H9 (cell line): Measurements from ENCODE around the gene HOXA9. TPM values are rescaled to one million over a fixed set of nuclear protein-coding genes. Genes with fewer than 3 reads are reported as not detected.

ENCODE experiments used
- DNase-seq: peaks from one replicate; pipeline ENCODE4 v3.0.0-alpha.2; 2017
- H2AFZ ChIP-seq: one replicate; pipeline ENCODE4 v1.6.1; 2013; ENCODE audit warnings: mild to moderate bottlenecking, low read length, control low read depth, moderate library complexity
- H2AK5ac ChIP-seq: 2 replicates; pipeline ENCODE4 v1.6.1; 2013; ENCODE audit warnings: low read length, control low read depth, mixed read lengths; ENCODE audit not compliant: insufficient read length
- H2BK120ac ChIP-seq: one replicate; pipeline ENCODE4 v1.6.1; 2013; ENCODE audit warnings: low read depth, mild to moderate bottlenecking, low read length, control low read depth, inconsistent platforms; ENCODE audit not compliant: poor library complexity, severe bottlenecking
- H2BK12ac ChIP-seq: 2 replicates; pipeline ENCODE4 v1.6.1; 2013; ENCODE audit warnings: low read length, control low read depth, mixed read lengths, low read depth; ENCODE audit not compliant: insufficient read length
- H2BK15ac ChIP-seq: 2 replicates; pipeline ENCODE4 v1.6.1; 2013; ENCODE audit warnings: low read depth, low read length, control low read depth
- H2BK20ac ChIP-seq: one replicate; pipeline ENCODE4 v1.6.1; 2013; ENCODE audit warnings: low read depth, mild to moderate bottlenecking, low read length, control low read depth, inconsistent platforms; ENCODE audit not compliant: poor library complexity, severe bottlenecking
- H2BK5ac ChIP-seq: 2 replicates; pipeline ENCODE4 v1.6.1; 2013; ENCODE audit warnings: low read length, control low read depth, mixed read lengths; ENCODE audit not compliant: insufficient read length
- H3K14ac ChIP-seq: 2 replicates; pipeline ENCODE4 v1.6.1; 2013; ENCODE audit warnings: low read length, control low read depth; ENCODE audit not compliant: insufficient read depth
- H3K18ac ChIP-seq: 2 replicates; pipeline ENCODE4 v1.6.1; 2013; ENCODE audit warnings: low read depth, mild to moderate bottlenecking, mixed read lengths, low read length, control low read depth; ENCODE audit not compliant: insufficient read length
- H3K23ac ChIP-seq: 2 replicates; pipeline ENCODE4 v1.6.1; 2013; ENCODE audit warnings: low read length, control low read depth, mixed read lengths, low read depth; ENCODE audit not compliant: insufficient read length
- H3K23me2 ChIP-seq: 2 replicates; pipeline ENCODE4 v1.6.1; 2013; ENCODE audit warnings: low read depth, mild to moderate bottlenecking, mixed read lengths, low read length, control low read depth; ENCODE audit not compliant: insufficient read length, poor library complexity, severe bottlenecking
- H3K27ac ChIP-seq: 2 replicates; pipeline ENCODE4 v1.5.1; 2013; ENCODE audit warnings: low read length, control low read depth, mixed read lengths, low read depth; ENCODE audit not compliant: insufficient read length
- H3K27me3 ChIP-seq: 2 replicates; pipeline ENCODE4 v1.6.1; 2013; ENCODE audit warnings: low read length, control low read depth, inconsistent platforms; ENCODE audit not compliant: insufficient read depth
- H3K4ac ChIP-seq: 2 replicates; pipeline ENCODE4 v1.6.1; 2013; ENCODE audit warnings: low read depth, mild to moderate bottlenecking, control low read depth, inconsistent platforms, low read length, moderate library complexity
- H3K4me1 ChIP-seq: 2 replicates; pipeline ENCODE4 v1.6.1; 2013; ENCODE audit warnings: low read length, control low read depth, inconsistent platforms; ENCODE audit not compliant: insufficient read depth
- H3K4me2 ChIP-seq: 2 replicates; pipeline ENCODE4 v1.6.1; 2013; ENCODE audit warnings: low read length, control low read depth, mixed read lengths; ENCODE audit not compliant: insufficient read length, insufficient read depth
- H3K56ac ChIP-seq: 2 replicates; pipeline ENCODE4 v1.6.1; 2013; ENCODE audit warnings: low read depth, mild to moderate bottlenecking, mixed read lengths, low read length, control low read depth; ENCODE audit not compliant: insufficient read length
- H3K79me1 ChIP-seq: 2 replicates; pipeline ENCODE4 v1.6.1; 2013; ENCODE audit warnings: low read depth, mild to moderate bottlenecking, moderate library complexity, low read length, control low read depth, inconsistent platforms; ENCODE audit not compliant: insufficient read depth, poor library complexity, severe bottlenecking
- H3K79me2 ChIP-seq: 2 replicates; pipeline ENCODE4 v1.6.1; 2013; ENCODE audit warnings: low read length, control low read depth, inconsistent platforms; ENCODE audit not compliant: insufficient read depth
- H3K9ac ChIP-seq: 2 replicates; pipeline ENCODE4 v1.6.1; 2013; ENCODE audit warnings: low read length, control low read depth, mixed read lengths; ENCODE audit not compliant: insufficient read length; ENCODE audit errors: extremely low read depth
- H3K9me3 ChIP-seq: one replicate; pipeline ENCODE4 v1.6.1; 2013; ENCODE audit warnings: low read depth, low read length, inconsistent platforms; ENCODE audit not compliant: control insufficient read depth
- H3T11ph ChIP-seq: one replicate; pipeline ENCODE4 v1.6.1; 2013; ENCODE audit warnings: mild to moderate bottlenecking, low read length, control low read depth, inconsistent platforms
- H4K20me1 ChIP-seq: one replicate; pipeline ENCODE4 v1.6.1; 2013; ENCODE audit not compliant: control insufficient read depth, insufficient read length, insufficient read depth
- H4K5ac ChIP-seq: 2 replicates; pipeline ENCODE4 v1.6.1; 2013; ENCODE audit warnings: low read depth, mild to moderate bottlenecking, mixed read lengths, low read length, control low read depth; ENCODE audit not compliant: insufficient read length
- H4K8ac ChIP-seq: replicated peaks from 2 replicates; pipeline ENCODE4 v1.6.1; 2013; ENCODE audit warnings: low read length, control low read depth, mixed read lengths, low read depth; ENCODE audit not compliant: insufficient read length
- H4K91ac ChIP-seq: 2 replicates; pipeline ENCODE4 v1.6.1; 2013; ENCODE audit warnings: low read depth, mild to moderate bottlenecking, moderate library complexity, mixed read lengths, low read length, control low read depth; ENCODE audit not compliant: insufficient read length
- H3K27ac Mint-ChIP-seq, 3 experiments: 2 replicates in 2 of 3; 3 replicates in 1 of 3; pipeline ENCODE4 v1.8.0; 2020 to 2021; ENCODE audit warnings: mixed read lengths in 3 of 3, mild to moderate bottlenecking in 1 of 3, moderate library complexity in 1 of 3
- H3K27me3 Mint-ChIP-seq: 2 replicates; pipeline ENCODE4 v1.8.0; 2021; ENCODE audit warnings: low read depth, mild to moderate bottlenecking, moderate library complexity, mixed read lengths
- H3K36me3 Mint-ChIP-seq, 3 experiments: 2 replicates in 2 of 3; 3 replicates in 1 of 3; pipeline ENCODE4 v1.8.0; 2020 to 2021; ENCODE audit warnings: low read depth in 3 of 3, mixed read lengths in 3 of 3; ENCODE audit not compliant: insufficient read depth in 1 of 3
- H3K4me1 Mint-ChIP-seq, 2 experiments: 2 replicates each; pipeline ENCODE4 v1.8.0; 2020; ENCODE audit warnings: mixed read lengths in 2 of 2
- H3K4me3 Mint-ChIP-seq, 2 experiments: 2 replicates in 1 of 2; 3 replicates in 1 of 2; pipeline ENCODE4 v1.8.0; 2020 to 2021; ENCODE audit warnings: mild to moderate bottlenecking in 2 of 2, mixed read lengths in 2 of 2, moderate library complexity in 1 of 2
- H3K9me3 Mint-ChIP-seq, 2 experiments: 2 replicates in 1 of 2; 3 replicates in 1 of 2; pipeline ENCODE4 v1.8.0; 2020; ENCODE audit warnings: mild to moderate bottlenecking in 2 of 2, mixed read lengths in 2 of 2, moderate library complexity in 1 of 2
- CTCF ChIP-seq: fragments of 200-600 bp; sonication (generic); conservative IDR thresholded peaks from 3 replicates; pipeline ENCODE4 v1.8.0; 2021; ENCODE audit warnings: antibody characterized with exemption, mild to moderate bottlenecking
- whole genome bisulfite sequencing: extraction: QIAGEN DNeasy Blood & Tissue Kit; methylation state at CpG from one replicate; pipeline ENCODE4 v1.1.7; 2013; ENCODE audit warnings: missing lambda C conversion rate, low lambda C conversion rate, mixed read lengths; ENCODE audit not compliant: insufficient read length; ENCODE audit errors: extremely low coverage; 5-methylcytosine and 5-hydroxymethylcytosine counted together
- total RNA-seq: library from RNA; stranded (reverse); gene quantifications from 2 replicates; pipeline ENCODE4 v1.2.1, GENCODE V29; 2021

The HOXA9 gene
- total RNA-seq, 1 experiment from 2014 or later: not detected

- no peak overlapping the region for H3T11ph ChIP-seq
- H3K23me2 ChIP-seq: peaks cover 9% of the 10 kb centered on the region
- H3K79me1 ChIP-seq: no peaks in the 10 kb centered on the region
- peaks cover 10 to 28% of the 10 kb centered on the region in 2 experiments for H3K4me1 Mint-ChIP-seq
- no peaks in the 10 kb centered on the region for H3K79me2 ChIP-seq
- H4K8ac ChIP-seq: no peak overlapping the region
- no peaks in the 10 kb centered on the region; a peak in 3 of 7 replicates for H3K36me3 Mint-ChIP-seq
- H3K9me3 ChIP-seq: no peaks in the 10 kb centered on the region
- H3K18ac ChIP-seq: no peak overlapping the region
- no peak overlapping the region for H3K4ac ChIP-seq
- H3K23ac ChIP-seq: no peak overlapping the region
- no peak overlapping the region for H3K4me2 ChIP-seq
- TF ChIP-seq CTCF: no peak
- no peak overlapping the region for H2AK5ac ChIP-seq
- no peak overlapping the region for H4K91ac ChIP-seq
- no peak overlapping the region for H2BK12ac ChIP-seq
- no peak overlapping the region for H3K14ac ChIP-seq
- peaks cover 17 to 22% of the 10 kb centered on the region in 2 experiments for H3K9me3 Mint-ChIP-seq
- no peaks in the 10 kb centered on the region for H3K4me1 ChIP-seq
- DNase-seq: no peak
- no peak overlapping the region for H2BK5ac ChIP-seq
- H4K5ac ChIP-seq: no peak overlapping the region
- H3K56ac ChIP-seq: no peak overlapping the region
- H3K4me3 Mint-ChIP-seq: peak overlapping the region in 1 of 2 experiments; percentile 66; a peak in 2 of 5 replicates
- no peak overlapping the region for H2AFZ ChIP-seq
- no peaks in the 10 kb centered on the region for H4K20me1 ChIP-seq
- WGBS: no CpG with 5 or more reads among the region's 28 CpGs
- H2BK15ac ChIP-seq: no peak overlapping the region
- peaks cover 100% of the 10 kb centered on the region for H3K27me3 Mint-ChIP-seq
- H2BK20ac ChIP-seq: no peak overlapping the region
- no peak overlapping the region for H3K27ac ChIP-seq
- H3K27me3 ChIP-seq: peaks cover 94% of the 10 kb centered on the region
- H3K27ac Mint-ChIP-seq: no peak overlapping the region
- no peak overlapping the region for H2BK120ac ChIP-seq
- H3K9ac ChIP-seq: no peak overlapping the region
Measured at GRCh38 chr7:27148031-27148755, 17.1 kb downstream of the HOXA9 start.
